PFSK-1 (cell line): Measurements from ENCODE around the gene PTPRK.

Experiments used
- FOXP2 ChIP-seq: optimal IDR thresholded peaks from 2 replicates; pipeline ENCODE3; 2011; ENCODE audit warnings: borderline replicate concordance, control low read depth, inconsistent platforms; ENCODE audit not compliant: insufficient read depth; ENCODE audit errors: extremely low read length, extremely low read depth
- POLR2AphosphoS5 ChIP-seq: IDR thresholded peaks from 2 replicates; pipeline ENCODE4 v1.6.1; 2012; ENCODE audit warnings: low read depth, mild to moderate bottlenecking, control low read depth, low read length, moderate library complexity
- REST ChIP-seq, 2 experiments: IDR thresholded peaks; 2 replicates each; pipeline versions ENCODE4 v1.6.1 to v1.8.0; 2011 to 2012; ENCODE audit warnings: low read depth in 2 of 2, low read length in 2 of 2, control low read depth in 1 of 2, inconsistent platforms in 1 of 2, mild to moderate bottlenecking in 1 of 2, moderate library complexity in 1 of 2; ENCODE audit not compliant: insufficient read depth in 1 of 2
- SIN3A ChIP-seq: IDR thresholded peaks from 2 replicates; pipeline ENCODE4 v1.6.1; 2012; ENCODE audit warnings: mild to moderate bottlenecking, low read length, moderate library complexity, borderline replicate concordance; ENCODE audit not compliant: insufficient read depth
- TAF1 ChIP-seq: IDR thresholded peaks from 2 replicates; pipeline ENCODE4 v1.6.1; 2012; ENCODE audit warnings: low read length, control low read depth, borderline replicate concordance; ENCODE audit not compliant: insufficient read depth

- TF ChIP-seq POLR2AphosphoS5 (no peak), TAF1 (no peak), REST (IDR thresholded peaks at IDR 0.05; ENCODE audit: insufficient read depth in 1 of 2, low read depth in 2 of 2, low read length in 2 of 2) (no peak), SIN3A (no peak), FOXP2 (no peak)
These were observed 488.4 kb downstream of the PTPRK start for GRCh38 chr6:128032042-128032441.
